NK-92 treated with Interleukin-12 subunit alpha and Interleukin-12 subunit beta, amount 100 ng/mL, for 24 hours (cell line): ENCODE measurements around the gene ZNRF4.
"Not testable (repeated sequence)": the region's sequence is repeated elsewhere in the genome, so short reads cannot be mapped to it uniquely, and the experiment has no call there.

ENCODE experiments used
- DNase-seq: peaks from one replicate; lab custom pipeline; 2025; lab: John Stamatoyannopoulos, UW

The ZNRF4 gene, protein sequence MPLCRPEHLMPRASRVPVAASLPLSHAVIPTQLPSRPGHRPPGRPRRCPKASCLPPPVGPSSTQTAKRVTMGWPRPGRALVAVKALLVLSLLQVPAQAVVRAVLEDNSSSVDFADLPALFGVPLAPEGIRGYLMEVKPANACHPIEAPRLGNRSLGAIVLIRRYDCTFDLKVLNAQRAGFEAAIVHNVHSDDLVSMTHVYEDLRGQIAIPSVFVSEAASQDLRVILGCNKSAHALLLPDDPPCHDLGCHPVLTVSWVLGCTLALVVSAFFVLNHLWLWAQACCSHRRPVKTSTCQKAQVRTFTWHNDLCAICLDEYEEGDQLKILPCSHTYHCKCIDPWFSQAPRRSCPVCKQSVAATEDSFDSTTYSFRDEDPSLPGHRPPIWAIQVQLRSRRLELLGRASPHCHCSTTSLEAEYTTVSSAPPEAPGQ

DNA sequence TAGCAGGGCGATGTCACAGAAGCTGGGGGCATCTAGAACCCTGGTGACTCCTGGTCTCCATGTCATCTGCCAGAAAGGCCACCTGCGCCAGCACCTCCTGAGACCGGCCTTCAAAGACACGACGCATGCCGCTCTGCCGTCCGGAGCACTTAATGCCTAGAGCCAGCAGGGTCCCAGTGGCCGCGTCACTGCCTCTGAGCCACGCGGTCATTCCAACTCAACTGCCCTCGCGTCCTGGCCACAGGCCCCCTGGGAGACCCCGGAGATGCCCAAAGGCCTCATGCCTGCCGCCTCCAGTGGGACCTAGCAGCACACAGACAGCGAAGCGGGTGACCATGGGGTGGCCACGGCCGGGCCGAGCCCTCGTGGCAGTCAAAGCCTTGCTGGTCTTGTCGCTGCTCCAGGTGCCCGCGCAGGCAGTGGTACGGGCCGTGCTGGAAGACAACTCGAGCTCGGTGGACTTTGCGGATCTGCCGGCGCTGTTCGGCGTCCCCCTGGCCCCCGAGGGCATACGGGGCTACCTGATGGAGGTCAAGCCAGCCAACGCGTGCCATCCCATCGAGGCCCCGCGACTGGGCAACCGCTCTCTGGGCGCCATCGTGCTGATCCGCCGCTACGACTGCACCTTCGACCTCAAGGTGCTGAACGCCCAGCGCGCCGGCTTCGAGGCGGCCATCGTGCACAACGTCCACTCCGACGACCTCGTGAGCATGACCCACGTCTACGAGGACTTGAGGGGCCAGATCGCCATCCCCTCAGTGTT is at the start of gene ZNRF4:
Gene ZNRF4 (plus strand): TSS at position 51 of the 763 bp plus-strand sequence. CDS start 75 bp downstream, at position 126.
- DNase-seq = no peak

DNA sequence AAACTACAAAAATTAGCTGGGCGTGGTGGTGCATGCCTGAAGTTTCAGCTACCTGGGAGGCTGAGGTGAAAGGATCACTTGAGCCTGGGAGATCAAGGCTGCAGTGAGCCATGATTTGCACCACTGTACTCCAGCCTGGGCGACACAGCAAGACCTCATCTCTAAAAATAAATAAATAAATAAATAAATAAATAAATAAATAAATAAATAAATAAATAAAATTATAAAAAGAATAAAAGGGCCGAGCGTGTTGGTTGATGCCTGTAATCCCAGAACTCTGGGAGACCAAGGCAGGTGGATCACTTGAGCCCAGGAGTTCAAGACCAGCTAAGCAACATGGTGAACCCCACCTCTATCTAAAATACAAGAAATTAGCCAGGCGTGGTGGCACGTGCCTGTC is 49.0 kb upstream of the ZNRF4 start:
- DNase-seq = not testable (repeated sequence)

DNA sequence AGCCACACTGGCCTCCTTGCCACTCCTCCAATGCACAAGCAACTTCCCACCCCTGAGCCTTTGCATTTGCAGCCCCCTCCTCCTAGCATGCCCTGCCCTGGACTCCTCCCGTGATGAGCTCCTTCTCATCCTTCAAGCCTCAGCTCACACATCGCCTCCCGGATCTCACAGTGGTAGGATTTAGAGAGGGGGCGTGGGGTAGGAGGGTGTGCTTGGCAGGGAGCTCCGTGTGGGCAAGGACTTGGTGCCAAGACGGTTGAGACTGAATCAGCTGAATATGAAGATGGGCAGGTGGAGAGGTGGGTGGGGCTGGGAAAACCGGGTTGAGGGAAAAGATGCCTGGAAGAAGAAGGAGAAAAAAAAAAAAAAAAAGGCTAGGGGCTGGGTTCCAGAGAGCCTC is 48.4 kb upstream of the ZNRF4 start:
- DNase-seq = no peak

DNA sequence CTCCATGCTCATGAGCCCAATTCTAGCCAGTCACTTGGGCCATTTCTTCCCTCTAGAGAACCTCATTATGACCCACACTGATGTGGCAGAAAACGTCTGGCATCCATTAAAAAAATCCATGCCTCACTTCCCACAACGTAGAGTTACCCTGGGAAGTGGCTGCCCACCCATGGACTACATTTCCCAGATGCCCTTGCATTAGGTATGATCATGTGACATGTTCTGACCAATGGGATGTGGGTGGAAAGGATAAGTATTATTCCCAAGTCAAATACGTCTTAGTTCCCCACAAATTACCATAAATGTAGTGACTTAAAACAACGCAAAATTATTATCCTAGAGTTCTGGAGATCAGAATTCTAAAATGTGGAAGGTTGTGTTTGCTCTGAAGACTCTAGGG is 47.9 kb upstream of the ZNRF4 start:
- DNase-seq = no peak

DNA sequence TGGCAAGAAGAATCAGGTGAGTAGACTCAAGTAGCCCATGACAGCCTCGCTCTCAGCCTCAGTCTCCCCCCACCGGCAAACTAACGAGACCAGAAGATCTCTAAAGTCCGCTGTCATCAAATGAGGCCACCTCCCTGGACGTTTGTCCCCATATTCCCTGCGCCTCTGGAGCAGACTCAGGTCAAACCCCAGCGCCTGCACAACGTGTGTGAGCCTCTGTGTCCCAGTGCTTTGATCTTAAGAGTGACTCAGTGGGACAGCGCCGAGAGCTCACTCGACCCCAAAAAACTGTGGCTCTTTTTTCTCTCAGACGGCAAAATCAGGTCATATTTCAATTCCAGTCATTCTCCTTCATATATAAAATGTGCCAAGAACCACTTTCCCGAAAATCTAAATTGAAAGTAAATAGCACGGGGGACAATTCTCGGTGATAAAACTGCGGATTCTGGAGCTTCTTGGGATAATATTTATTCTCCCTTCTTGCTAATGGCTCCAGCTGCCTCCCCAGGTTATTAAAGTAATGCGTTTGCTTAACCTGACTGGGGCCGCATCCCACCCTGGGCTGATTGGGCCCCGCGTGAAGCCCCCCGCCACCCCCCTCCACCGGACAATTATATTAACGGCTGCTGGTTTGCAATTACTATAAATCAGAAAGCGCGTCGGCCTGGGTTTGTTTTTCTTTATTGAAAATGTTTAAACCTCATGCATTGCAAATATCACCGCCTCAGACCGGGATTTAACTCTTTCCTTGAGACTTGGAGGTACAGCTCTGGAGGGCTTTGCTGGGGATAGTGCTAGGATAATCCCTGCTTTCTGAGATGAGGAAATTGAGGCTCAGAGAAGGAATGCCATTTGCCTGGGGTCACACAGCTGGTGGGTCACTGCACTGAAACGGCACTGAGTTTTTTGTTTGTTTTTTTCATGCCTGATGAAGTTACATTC is 37.5 kb upstream of the ZNRF4 start:
- no peak for DNase-seq

DNA sequence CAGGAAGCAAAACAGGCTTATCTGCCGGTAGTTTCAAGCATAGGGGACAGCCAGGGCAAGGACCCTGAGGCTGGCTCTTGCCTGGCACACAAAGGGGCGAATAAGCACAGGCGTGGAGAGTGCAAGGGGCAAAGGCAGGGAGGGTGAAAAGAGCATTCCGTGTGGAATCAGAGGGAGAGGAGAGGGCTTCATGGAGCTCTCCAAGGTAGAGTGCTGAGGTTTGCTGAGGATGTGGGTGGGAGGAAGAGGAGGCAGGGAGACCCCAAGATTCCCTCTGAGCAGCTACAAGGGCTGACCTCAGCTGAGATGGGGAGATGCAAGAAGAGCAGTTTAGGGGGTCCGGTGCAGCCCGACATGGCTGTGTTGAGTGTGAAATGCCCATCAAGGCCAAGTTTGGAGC is 36.5 kb upstream of the ZNRF4 start:
- no peak for DNase-seq

DNA sequence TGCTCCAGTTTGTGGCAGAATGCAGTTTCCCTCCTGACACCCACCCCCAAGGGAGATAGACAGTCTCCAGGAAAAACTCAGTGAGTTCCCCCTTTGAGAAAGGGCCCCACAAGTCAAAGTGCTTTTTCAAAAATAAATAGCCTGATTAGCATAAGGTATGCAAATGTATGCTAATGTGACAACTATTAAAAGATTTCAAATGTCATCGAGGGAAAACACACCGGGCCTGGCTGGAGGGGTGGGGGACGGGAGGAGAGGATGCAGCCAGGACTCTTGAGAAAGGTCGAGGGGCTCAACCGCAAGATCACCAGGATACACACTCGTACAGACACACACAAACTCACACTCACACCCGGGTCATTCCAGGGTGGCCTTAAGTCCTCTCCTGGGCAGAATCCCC is 34.3 kb upstream of the ZNRF4 start:
- DNase-seq = no peak

DNA sequence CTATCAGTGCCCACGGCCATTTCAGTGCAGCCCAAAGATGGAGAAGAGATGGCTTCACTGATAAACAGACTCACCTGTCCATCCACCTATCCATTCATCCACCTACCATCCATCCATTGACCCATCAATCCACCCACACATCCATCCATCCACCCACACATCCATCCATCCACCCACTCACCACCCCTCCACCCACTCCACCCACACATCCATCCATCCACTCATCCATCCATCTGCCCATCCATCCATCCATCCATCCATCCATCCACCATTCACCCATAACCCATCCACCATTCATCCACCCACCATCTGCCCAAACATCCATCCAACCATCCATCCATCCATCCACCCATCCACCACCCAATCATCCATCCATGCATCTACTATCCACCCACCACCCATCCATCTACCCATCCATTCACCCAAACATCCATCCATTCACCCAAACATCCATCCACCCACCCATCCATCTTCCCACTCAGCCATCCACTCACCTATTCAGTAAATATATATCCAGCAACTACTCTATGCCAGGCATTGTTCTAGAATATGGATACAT is 31.6 kb upstream of the ZNRF4 start:
- DNase-seq = no peak

DNA sequence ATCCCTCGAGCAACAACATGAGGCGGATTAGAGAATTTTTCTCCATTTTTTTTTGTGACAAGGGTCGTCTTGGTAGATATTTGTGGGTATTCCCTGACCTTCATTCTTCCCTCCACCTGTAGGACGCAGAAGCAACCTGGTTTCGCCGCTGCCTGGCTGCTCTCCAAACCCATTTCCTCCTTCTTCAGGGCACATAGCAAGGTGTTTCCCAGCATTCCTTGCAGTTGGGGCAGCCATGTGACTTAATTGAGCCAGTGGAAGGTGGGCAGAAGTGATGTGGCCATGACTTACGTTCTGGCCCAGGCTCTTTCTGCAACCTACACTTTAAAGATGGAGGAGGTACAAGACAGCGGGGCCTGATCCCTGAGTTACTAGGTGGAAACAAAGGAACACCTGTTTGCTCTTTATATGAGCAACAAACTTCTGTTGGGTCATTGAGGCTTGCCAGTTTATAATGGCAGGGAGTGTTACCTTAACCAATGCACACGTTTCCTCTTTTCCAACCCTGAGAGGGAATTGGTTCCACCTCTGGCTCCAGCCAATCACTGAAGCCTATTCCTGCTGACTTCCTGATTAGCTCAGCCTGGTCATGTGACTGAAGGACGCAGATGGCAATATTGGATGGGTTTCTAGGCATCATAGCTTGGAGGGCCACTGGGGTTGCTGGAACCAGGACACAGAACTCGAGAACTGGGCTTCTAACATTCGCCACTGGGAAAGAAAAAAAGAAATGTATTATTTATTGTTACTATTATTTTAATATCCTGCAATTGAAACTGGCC is 30.8 kb upstream of the ZNRF4 start:
- DNase-seq = no peak

DNA sequence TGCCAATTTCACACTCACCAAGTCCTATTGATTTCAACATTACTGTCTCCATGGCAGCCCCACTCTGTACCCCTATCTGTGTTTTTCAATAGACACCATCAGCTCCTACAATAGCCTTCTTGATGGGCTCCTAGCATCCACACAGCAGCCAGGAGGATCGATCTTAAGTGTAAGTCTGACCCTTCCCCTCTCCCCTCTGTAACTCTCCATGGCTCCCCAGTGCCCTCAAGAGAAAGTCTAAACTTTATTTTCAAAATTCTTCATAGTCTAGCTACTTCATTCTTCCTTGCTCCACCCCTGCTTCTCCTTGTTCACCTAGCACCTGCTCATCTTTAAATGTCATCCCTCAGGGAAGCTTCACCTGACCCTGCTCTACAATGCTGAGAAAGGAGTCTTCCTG is 30.0 kb upstream of the ZNRF4 start:
- DNase-seq = no peak

DNA sequence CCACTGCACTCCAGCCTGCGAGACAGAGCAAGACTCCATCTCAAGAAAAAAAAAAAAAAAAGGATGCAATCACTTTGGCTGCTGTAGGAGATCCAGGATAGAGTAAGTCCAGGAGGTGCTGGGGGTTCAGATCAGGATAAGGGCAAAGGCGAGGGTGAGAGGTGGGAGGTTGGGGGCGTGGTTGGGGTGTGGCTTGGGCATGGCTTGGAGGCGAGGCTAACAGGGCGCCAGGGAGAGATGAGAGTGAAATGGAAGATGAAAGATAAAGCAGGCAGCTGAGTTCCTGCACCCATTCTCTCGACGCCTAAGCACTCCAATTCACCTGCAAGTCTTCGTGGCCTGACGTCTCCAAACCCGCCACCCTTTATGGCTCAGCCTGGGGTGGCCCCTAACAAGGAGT is 25.0 kb upstream of the ZNRF4 start:
- no peak for DNase-seq

DNA sequence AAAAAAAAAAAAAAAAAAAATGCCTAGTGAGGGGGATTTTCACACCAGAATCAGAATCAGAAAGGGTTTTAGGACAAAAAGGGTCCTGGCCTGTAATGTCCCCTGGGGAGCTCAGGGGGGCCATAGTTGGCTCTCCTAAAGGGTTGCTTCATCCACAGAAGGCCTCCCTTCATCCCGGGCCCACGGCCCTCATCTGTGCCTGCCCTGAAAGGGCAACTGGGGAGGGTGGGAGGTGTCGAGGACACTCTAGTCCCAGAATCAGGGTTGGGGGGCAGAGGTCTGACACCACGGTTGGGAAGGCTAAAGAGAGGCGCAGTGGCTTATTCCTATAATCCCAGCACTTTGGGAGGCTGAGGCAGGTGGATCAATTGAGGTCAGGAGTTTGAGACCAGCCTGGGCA is 22.5 kb upstream of the ZNRF4 start:
- no peak for DNase-seq

DNA sequence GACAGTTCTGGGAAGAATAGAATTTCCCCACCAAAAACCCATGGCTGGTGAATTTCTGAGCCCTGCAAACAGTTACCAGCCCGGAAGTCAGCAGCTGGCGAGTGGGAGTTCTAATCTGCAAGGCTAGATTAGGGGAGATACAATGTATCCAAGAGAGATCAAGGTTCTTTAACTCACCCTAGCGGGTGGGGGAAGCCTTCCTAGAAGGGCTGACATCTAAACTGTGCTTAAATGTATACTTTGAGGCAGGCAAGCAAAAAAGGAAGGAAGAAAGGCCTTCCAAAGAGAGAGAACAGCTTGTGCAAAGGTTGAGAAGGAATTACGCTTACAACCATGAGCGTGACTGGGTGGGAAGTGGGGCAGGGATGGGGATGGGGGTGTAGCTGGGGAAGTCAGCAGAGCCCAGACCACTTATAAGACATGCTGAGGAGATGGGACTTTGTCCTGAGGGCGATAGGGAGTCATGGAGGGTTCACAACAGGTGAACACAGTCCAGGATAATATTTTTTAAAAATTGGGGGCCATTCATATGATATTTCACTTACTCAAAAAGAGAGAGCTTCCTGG is 20.8 kb upstream of the ZNRF4 start:
- DNase-seq = no peak

DNA sequence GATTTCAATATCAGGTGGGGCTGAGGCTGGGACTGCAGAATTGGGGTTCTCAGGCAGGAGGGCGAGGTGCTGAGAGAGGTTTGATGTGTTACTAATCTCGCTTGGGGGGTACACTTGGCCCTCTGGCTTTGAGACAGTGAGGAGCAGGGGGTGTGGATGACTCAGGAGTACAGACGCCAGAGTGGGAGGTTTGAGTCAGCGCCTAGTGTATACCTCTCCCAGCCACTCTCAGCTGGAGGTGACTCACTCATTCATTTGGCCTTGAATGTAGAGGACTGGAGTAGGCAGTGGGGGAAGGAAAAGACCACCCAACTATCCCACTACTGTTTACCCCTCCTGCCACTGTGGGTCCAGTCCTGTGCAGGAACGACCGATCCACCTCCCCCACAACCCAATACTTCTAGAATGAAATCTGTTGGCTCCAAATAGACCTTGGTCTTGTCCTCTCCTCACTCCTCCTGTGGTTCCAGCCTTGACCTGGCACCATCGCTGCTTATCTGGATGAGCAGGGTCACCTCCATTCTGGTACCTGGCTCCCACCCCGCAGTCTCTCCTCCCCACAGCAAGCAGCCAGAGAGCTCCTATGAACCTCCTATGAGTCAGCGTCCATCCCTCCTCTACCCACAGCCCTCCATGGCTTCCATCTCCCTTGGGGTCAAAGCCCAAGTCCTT is 20.1 kb upstream of the ZNRF4 start:
- peak; percentile 33 for DNase-seq

DNA sequence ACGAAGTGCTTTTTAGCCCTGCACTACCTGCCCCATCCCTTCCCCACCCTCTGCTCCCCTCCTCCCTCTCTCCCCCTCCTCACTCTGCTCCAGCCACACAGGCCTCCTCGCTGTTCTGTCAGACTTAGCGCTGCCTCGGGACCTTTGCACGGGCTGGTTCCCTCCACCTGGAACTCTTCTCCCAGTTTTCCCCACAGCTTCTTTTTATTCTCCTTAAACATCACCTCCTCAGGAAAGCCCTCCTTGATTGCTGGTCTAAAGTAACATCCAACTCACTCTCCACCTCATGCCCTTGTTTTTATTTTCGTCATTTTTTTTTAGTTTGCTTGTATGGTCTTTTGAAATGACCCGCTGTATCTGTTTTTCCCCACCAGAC is 19.6 kb upstream of the ZNRF4 start:
- DNase-seq = no peak

DNA sequence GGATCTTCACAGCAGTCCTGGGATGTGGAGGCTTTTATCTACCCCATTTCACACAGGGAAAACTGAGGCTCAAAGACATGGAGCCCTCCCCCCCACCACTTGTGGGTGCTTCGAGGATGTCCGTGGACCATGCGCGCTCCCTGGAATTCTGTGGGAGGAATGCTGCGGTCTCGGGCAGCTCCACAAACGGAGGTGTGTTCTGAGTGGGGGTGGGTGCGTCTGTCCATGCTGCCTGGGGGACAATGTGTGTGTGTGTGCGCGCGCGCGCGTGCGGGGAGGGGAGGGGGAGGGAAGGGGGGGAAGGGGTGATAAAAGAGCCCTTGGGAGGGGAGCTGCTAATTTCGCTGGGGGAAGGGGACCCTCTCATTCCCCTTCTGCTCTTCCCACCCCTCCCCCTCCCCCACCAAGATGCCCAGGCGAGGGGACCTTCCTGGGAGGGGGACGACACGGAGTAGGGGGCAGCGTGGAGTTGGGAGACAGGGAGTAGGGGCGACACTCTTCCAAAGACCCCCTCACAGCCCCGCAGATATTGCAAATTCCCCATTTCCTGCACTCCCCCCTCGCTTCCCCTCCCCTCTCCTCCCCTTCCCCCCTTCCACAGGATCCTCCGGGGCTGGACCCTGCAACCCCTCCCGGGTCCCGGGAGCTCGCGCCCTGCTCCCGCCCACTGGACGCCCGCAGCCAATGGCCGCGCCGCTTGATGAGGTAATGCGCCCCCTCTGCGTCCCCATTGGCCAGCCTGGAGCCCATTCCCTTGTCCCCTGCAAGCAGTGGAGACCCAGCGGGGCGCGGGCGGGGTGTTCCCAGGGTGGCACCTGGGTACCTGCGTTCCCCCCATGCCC is 18.9 kb upstream of the ZNRF4 start:
- DNase-seq = no peak

DNA sequence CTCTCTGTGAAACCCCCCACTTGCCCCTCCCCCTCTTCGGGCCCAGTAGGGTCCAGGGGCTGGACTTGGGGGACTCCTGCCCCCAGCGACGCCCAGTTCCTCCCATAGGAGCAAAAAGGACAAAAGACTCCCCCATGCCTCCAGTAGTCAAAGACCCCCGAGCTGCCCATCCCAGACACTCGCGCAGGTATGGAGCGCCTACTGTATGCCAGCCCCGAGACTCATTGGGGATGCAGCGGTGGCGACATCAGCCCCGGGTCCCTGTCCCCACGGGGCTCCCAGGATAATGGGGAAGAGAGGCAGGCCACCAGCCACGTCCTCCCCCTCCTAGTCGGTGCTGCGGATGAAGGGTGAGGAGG is 18.3 kb upstream of the ZNRF4 start:
- no peak for DNase-seq

DNA sequence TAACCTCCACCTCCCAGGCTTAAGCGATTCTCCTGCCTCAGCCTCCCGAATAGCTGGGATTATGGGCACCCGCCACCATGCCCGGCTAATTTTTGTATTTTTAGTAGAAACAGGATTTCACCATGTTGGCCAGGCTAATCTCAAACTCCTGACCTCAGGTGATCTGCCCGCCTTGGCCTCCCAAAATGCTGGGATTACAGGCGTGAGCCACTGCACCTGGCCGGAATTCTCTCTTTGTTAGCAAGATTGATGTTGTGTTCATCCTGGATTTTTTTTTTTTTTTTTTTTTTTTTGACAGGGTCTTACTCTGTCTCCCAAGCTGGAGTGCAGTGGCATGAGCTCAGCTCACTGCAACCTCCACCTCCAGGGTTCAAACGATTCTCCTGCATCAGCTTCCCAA is 16.5 kb upstream of the ZNRF4 start:
- DNase-seq = not testable (repeated sequence)

DNA sequence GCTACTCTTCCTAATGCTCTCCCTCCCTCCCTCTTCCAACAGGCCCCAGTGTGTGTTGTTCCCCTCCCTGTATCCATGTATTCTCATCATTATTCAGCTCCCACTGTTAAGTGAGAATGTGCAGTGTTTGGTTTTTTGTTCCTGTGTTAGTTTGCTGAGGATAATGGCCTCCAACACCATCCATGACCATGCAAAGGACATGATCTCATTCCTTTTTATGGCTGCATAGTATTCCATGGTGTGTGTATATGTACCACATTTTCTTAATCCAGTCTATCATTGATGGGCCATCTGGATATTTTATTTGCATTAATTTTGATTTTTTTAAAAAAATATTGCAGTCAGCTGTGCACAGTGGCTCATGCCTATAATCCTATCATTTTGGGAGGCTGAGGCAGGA is 15.8 kb upstream of the ZNRF4 start:
- no peak for DNase-seq
